ENCODE results near the gene GSDMA. TPM values are rescaled to one million over a fixed set of nuclear protein-coding genes. Genes with fewer than 3 reads are reported as not detected.

Gene GSDMA
- total and polyA plus RNA-seq, 2 donors: 0.21 to 0.41 TPM

- H3K36me3 ChIP-seq (ENCODE audit: insufficient read depth): peaks cover 6% of the 10 kb centered on the region
These were observed 36.6 kb upstream of the GSDMA start for GRCh38 chr17:39926135-39926587.

GRCh38 chr17:39926588-39927100, 36.2 kb upstream of the GSDMA start:
- Histone ChIP-seq H3K4me1 (ENCODE audit: insufficient read depth) (peaks cover 4% of the 10 kb centered on the region), H3K27ac (ENCODE audit: low read depth) (no peak overlapping the region), H3K36me3 (ENCODE audit: insufficient read depth) (peaks cover 4% of the 10 kb centered on the region), H3K4me3 (ENCODE audit: low read depth, low read length) (peak overlapping the region; percentile 84)
- 3% methylated on average over 15 of the region's 15 CpGs for WGBS
- DNase-seq (ENCODE audit: extremely low spot score): no peak

More at GRCh38 chr17:39926135-39926587, 36.6 kb upstream of the GSDMA start:
- WGBS: 34% methylated on average over 4 of the region's 4 CpGs
- Histone ChIP-seq H3K27ac (ENCODE audit: low read depth) (no peak overlapping the region), H3K4me1 (ENCODE audit: insufficient read depth) (peaks cover 4% of the 10 kb centered on the region), H3K4me3 (ENCODE audit: low read depth, low read length) (peak overlapping the region; percentile 84)
- DNase-seq (ENCODE audit: extremely low spot score): no peak

GRCh38 chr17:39927101-39927928, 35.5 kb upstream of the GSDMA start, which contains the start of the genes LRRC3C and ORMDL3:
Gene LRRC3C (plus strand): TSS chr17:39927732. CDS start chr17:39941524, 13,792 bp downstream.
Gene ORMDL3 (minus strand): TSS chr17:39927601. CDS start chr17:39924203, 3,398 bp downstream.
- peak within 1 kb of the TSS; percentile 84 for H3K4me3 ChIP-seq (ENCODE audit: low read depth, low read length)
- DNase-seq (ENCODE audit: extremely low spot score): peak; percentile 89
- H3K36me3 ChIP-seq (ENCODE audit: insufficient read depth): peaks cover 2% of the 10 kb centered on the region
- under 1% methylated on average over 72 of the region's 72 CpGs for WGBS
- H3K4me1 ChIP-seq (ENCODE audit: insufficient read depth): peaks cover 4% of the 10 kb centered on the region
- H3K27ac ChIP-seq (ENCODE audit: low read depth): peak within 1 kb of the TSS; percentile 81

- WGBS: 22% methylated on average over 17 of the region's 17 CpGs
- peak overlapping the region; percentile 84 for H3K4me3 ChIP-seq (ENCODE audit: low read depth, low read length)
- DNase-seq (ENCODE audit: extremely low spot score): no peak
- H3K27ac ChIP-seq (ENCODE audit: low read depth): peak overlapping the region; percentile 81
- H3K36me3 ChIP-seq (ENCODE audit: insufficient read depth): no peaks in the 10 kb centered on the region
- peaks cover 4% of the 10 kb centered on the region for H3K4me1 ChIP-seq (ENCODE audit: insufficient read depth)
These were observed 34.6 kb upstream of the GSDMA start for GRCh38 chr17:39927929-39928857.

- H3K27ac ChIP-seq (ENCODE audit: low read depth): no peak overlapping the region
- H3K4me3 ChIP-seq (ENCODE audit: low read depth, low read length): no peak overlapping the region
- H3K4me1 ChIP-seq (ENCODE audit: insufficient read depth): peaks cover 4% of the 10 kb centered on the region
- 58% methylated on average over 8 of the region's 8 CpGs for WGBS
- no peaks in the 10 kb centered on the region for H3K36me3 ChIP-seq (ENCODE audit: insufficient read depth)
- DNase-seq (ENCODE audit: extremely low spot score): no peak
These were observed 33.8 kb upstream of the GSDMA start for GRCh38 chr17:39928858-39929645.

- Histone ChIP-seq H3K4me3 (ENCODE audit: low read depth, low read length) (no peak overlapping the region), H3K4me1 (ENCODE audit: insufficient read depth) (peaks cover 4% of the 10 kb centered on the region), H3K36me3 (ENCODE audit: insufficient read depth) (no peaks in the 10 kb centered on the region), H3K27ac (ENCODE audit: low read depth) (no peak overlapping the region)
- DNase-seq (ENCODE audit: extremely low spot score): no peak
- WGBS: 92% methylated on average over 5 of the region's 5 CpGs
These were observed 33.0 kb upstream of the GSDMA start for GRCh38 chr17:39929646-39930407.

- WGBS: 81% methylated on average over 5 of the region's 5 CpGs
- no peak for DNase-seq (ENCODE audit: extremely low spot score)
- Histone ChIP-seq H3K4me3 (ENCODE audit: low read depth, low read length) (no peak overlapping the region), H3K36me3 (ENCODE audit: insufficient read depth) (no peaks in the 10 kb centered on the region), H3K27ac (ENCODE audit: low read depth) (no peak overlapping the region), H3K4me1 (ENCODE audit: insufficient read depth) (no peaks in the 10 kb centered on the region)
These were observed 28.9 kb upstream of the GSDMA start for GRCh38 chr17:39933912-39934311.

- Histone ChIP-seq H3K4me3 (ENCODE audit: low read depth, low read length) (no peak overlapping the region), H3K27ac (ENCODE audit: low read depth) (no peak overlapping the region), H3K4me1 (ENCODE audit: insufficient read depth) (no peaks in the 10 kb centered on the region), H3K36me3 (ENCODE audit: insufficient read depth) (no peaks in the 10 kb centered on the region)
- DNase-seq (ENCODE audit: extremely low spot score): no peak
- WGBS: 76% methylated on average over 5 of the region's 5 CpGs
These were observed 28.5 kb upstream of the GSDMA start for GRCh38 chr17:39934324-39934723.

- Histone ChIP-seq H3K27ac (ENCODE audit: low read depth) (no peak overlapping the region), H3K4me3 (ENCODE audit: low read depth, low read length) (no peak overlapping the region), H3K36me3 (ENCODE audit: insufficient read depth) (no peaks in the 10 kb centered on the region), H3K4me1 (ENCODE audit: insufficient read depth) (no peaks in the 10 kb centered on the region)
- no peak for DNase-seq (ENCODE audit: extremely low spot score)
- WGBS: 56% methylated on average over 3 of the region's 3 CpGs
These were observed 26.9 kb upstream of the GSDMA start for GRCh38 chr17:39935909-39936308.

- H3K36me3 ChIP-seq (ENCODE audit: insufficient read depth): no peaks in the 10 kb centered on the region
- H3K27ac ChIP-seq (ENCODE audit: low read depth): no peak overlapping the region
- WGBS: 89% methylated on average over 3 of the region's 3 CpGs
- H3K4me3 ChIP-seq (ENCODE audit: low read depth, low read length): no peak overlapping the region
- no peaks in the 10 kb centered on the region for H3K4me1 ChIP-seq (ENCODE audit: insufficient read depth)
- DNase-seq (ENCODE audit: extremely low spot score): no peak
These were observed 25.4 kb upstream of the GSDMA start for GRCh38 chr17:39937447-39937846.

GRCh38 chr17:39938140-39938869, 24.5 kb upstream of the GSDMA start:
- H3K4me1 ChIP-seq (ENCODE audit: insufficient read depth): no peaks in the 10 kb centered on the region
- H3K36me3 ChIP-seq (ENCODE audit: insufficient read depth): no peaks in the 10 kb centered on the region
- 75% methylated on average over 8 of the region's 8 CpGs for WGBS
- H3K4me3 ChIP-seq (ENCODE audit: low read depth, low read length): no peak overlapping the region
- H3K27ac ChIP-seq (ENCODE audit: low read depth): no peak overlapping the region
- DNase-seq (ENCODE audit: extremely low spot score): no peak

- no peak overlapping the region for H3K27ac ChIP-seq (ENCODE audit: low read depth)
These were observed 23.7 kb upstream of the GSDMA start for GRCh38 chr17:39939106-39939505.

More at GRCh38 chr17:39939106-39939505, 23.7 kb upstream of the GSDMA start:
- H3K36me3 ChIP-seq (ENCODE audit: insufficient read depth): no peaks in the 10 kb centered on the region
- DNase-seq (ENCODE audit: extremely low spot score): no peak
- no peak overlapping the region for H3K4me3 ChIP-seq (ENCODE audit: low read depth, low read length)
- 73% methylated on average over 3 of the region's 3 CpGs for WGBS
- no peaks in the 10 kb centered on the region for H3K4me1 ChIP-seq (ENCODE audit: insufficient read depth)

Measured in urinary bladder (tissue), 4 donors.